WTC11 (cell line): ENCODE measurements around the gene TTLL9. TPM values are rescaled to one million over a fixed set of nuclear protein-coding genes. Genes with fewer than 3 reads are reported as not detected.

Experiments
- ATAC-seq: fragments of 200-7000 bp; cut with Tn5 transposase; 2 replicates; pipeline ENCODE4 v1.10.0; 2021; ENCODE audit warnings: mild to moderate bottlenecking, moderate library complexity
- CTCF ChIA-PET: fragments of 300-600 bp; sonication (Branson Sonifier 250); formaldehyde crosslinking; loops from one replicate; lab custom pipeline; 2021; ENCODE audit warnings: antibody characterized with exemption; lab: Charles Lee
- POLR2A ChIA-PET: fragments of 350-600 bp; sonication (Branson Sonifier 250); formaldehyde crosslinking; loops from one replicate; lab custom pipeline; 2021; ENCODE audit warnings: antibody characterized with exemption; lab: Charles Lee
- DNase-seq: peaks from one replicate; pipeline ENCODE4 v3.0.0; 2021; ENCODE audit warnings: low spot score
- H3K27ac Mint-ChIP-seq: 2 replicates; pipeline ENCODE4 v1.8.0; 2021; ENCODE audit warnings: mixed read lengths
- H3K27me3 Mint-ChIP-seq: 2 replicates; pipeline ENCODE4 v1.8.0; 2021; ENCODE audit warnings: low read depth, mild to moderate bottlenecking, moderate library complexity, mixed read lengths
- H3K36me3 Mint-ChIP-seq: 2 replicates; pipeline ENCODE4 v1.8.0; 2021; ENCODE audit warnings: mixed read lengths
- H3K4me1 Mint-ChIP-seq: 2 replicates; pipeline ENCODE4 v1.8.0; 2022; ENCODE audit warnings: mixed read lengths
- H3K4me3 Mint-ChIP-seq: 2 replicates; pipeline ENCODE4 v1.8.0; 2021; ENCODE audit warnings: mild to moderate bottlenecking, moderate library complexity, mixed read lengths
- H3K9me3 Mint-ChIP-seq: 2 replicates; pipeline ENCODE4 v1.8.0; 2021; ENCODE audit warnings: mixed read lengths
- ATF1 ChIP-seq: sonication (generic); formaldehyde crosslinking; IDR thresholded peaks from 2 replicates; pipeline ENCODE4 v1.8.1; 2023; ENCODE audit warnings: mild to moderate bottlenecking, moderate library complexity, missing genetic modification reagents
- ELF4 ChIP-seq: sonication (generic); formaldehyde crosslinking; IDR thresholded peaks from 2 replicates; pipeline ENCODE4 v1.8.1; 2022; ENCODE audit warnings: low read depth, mild to moderate bottlenecking, moderate library complexity, missing genetic modification reagents
- ERG ChIP-seq: fragments of 250-450 bp; sonication (Bioruptor Pico); IDR thresholded peaks from 2 replicates; pipeline ENCODE4 v1.8.0; 2021; ENCODE audit warnings: mild to moderate bottlenecking
- FOXP4 ChIP-seq: sonication (generic); formaldehyde crosslinking; IDR thresholded peaks from 2 replicates; pipeline ENCODE4 v1.8.0; 2022; ENCODE audit warnings: mild to moderate bottlenecking, missing genetic modification reagents
- GABPB1 ChIP-seq: sonication (generic); formaldehyde crosslinking; IDR thresholded peaks from 2 replicates; pipeline ENCODE4 v1.8.1; 2023; ENCODE audit warnings: mild to moderate bottlenecking, missing genetic modification reagents
- IRF1 ChIP-seq: sonication (generic); formaldehyde crosslinking; IDR thresholded peaks from 2 replicates; pipeline ENCODE4 v1.8.0; 2023; ENCODE audit warnings: missing genetic modification reagents
- MYBL2 ChIP-seq: sonication (generic); formaldehyde crosslinking; IDR thresholded peaks from 2 replicates; pipeline ENCODE4 v1.8.1; 2023; ENCODE audit warnings: mild to moderate bottlenecking, moderate library complexity, missing genetic modification reagents
- NFYB ChIP-seq: sonication (generic); formaldehyde crosslinking; conservative IDR thresholded peaks from 2 replicates; pipeline ENCODE4 v1.8.0; 2022; ENCODE audit warnings: low read depth, missing genetic modification reagents
- NR3C1 ChIP-seq: sonication (generic); formaldehyde crosslinking; conservative IDR thresholded peaks from 2 replicates; pipeline ENCODE4 v1.8.1; 2023; ENCODE audit warnings: low read depth, mild to moderate bottlenecking, missing genetic modification reagents
- PRDM15 ChIP-seq: sonication (generic); formaldehyde crosslinking; IDR thresholded peaks from 2 replicates; pipeline ENCODE4 v1.8.0; 2022; ENCODE audit warnings: missing genetic modification reagents
- TEAD4 ChIP-seq: sonication (generic); formaldehyde crosslinking; IDR thresholded peaks from 2 replicates; pipeline ENCODE4 v1.8.0; 2022; ENCODE audit warnings: mild to moderate bottlenecking, missing genetic modification reagents
- ZMAT4 ChIP-seq: fragments of 250-450 bp; sonication (Bioruptor Pico); IDR thresholded peaks from 2 replicates; pipeline ENCODE4 v1.9.0; 2021; ENCODE audit warnings: mild to moderate bottlenecking
- ZNF423 ChIP-seq: fragments of 250-450 bp; sonication (Bioruptor Pico); IDR thresholded peaks from 2 replicates; pipeline ENCODE4 v2.1.2; 2022; ENCODE audit warnings: mild to moderate bottlenecking, moderate library complexity
- total RNA-seq: library from RNA; stranded (reverse); gene quantifications from 3 replicates; pipeline ENCODE4 v1.2.3, GENCODE V29; 2021
- TF ChIP-seq, protein P1 (sequence below): sonication (generic); formaldehyde crosslinking; conservative IDR thresholded peaks from 2 replicates; pipeline ENCODE4 v1.8.1; 2023; ENCODE audit warnings: mild to moderate bottlenecking, low read depth, missing genetic modification reagents, moderate library complexity
- TF ChIP-seq, protein P2 (sequence below): fragments of 250-450 bp; sonication (Bioruptor Pico); IDR thresholded peaks from 2 replicates; pipeline ENCODE4 v1.9.0; 2021; ENCODE audit warnings: mild to moderate bottlenecking
- TF ChIP-seq, protein P3 (sequence below): sonication (generic); formaldehyde crosslinking; IDR thresholded peaks from 2 replicates; pipeline ENCODE4 v1.8.1; 2022; ENCODE audit warnings: missing genetic modification reagents, borderline replicate concordance

TTLL9 gene
- total RNA-seq, 1 experiment from 2014 or later = not detected

GRCh38 chr20:31829731-31830130 is 40.7 kb upstream of the TTLL9 start:
- POLR2A ChIA-PET = interaction anchor here (0.6 kb wide), 1 partner anchor 264 kb away, joined by 3 read pairs; no protein-coding TSS in a partner anchor
- no peaks in the 10 kb centered on the region for H3K9me3 Mint-ChIP-seq
- no peak for TF ChIP-seq NR3C1 (CRISPR knock-in tag)
- no peak for TF ChIP-seq MYBL2
- TF ChIP-seq, protein P1, sequence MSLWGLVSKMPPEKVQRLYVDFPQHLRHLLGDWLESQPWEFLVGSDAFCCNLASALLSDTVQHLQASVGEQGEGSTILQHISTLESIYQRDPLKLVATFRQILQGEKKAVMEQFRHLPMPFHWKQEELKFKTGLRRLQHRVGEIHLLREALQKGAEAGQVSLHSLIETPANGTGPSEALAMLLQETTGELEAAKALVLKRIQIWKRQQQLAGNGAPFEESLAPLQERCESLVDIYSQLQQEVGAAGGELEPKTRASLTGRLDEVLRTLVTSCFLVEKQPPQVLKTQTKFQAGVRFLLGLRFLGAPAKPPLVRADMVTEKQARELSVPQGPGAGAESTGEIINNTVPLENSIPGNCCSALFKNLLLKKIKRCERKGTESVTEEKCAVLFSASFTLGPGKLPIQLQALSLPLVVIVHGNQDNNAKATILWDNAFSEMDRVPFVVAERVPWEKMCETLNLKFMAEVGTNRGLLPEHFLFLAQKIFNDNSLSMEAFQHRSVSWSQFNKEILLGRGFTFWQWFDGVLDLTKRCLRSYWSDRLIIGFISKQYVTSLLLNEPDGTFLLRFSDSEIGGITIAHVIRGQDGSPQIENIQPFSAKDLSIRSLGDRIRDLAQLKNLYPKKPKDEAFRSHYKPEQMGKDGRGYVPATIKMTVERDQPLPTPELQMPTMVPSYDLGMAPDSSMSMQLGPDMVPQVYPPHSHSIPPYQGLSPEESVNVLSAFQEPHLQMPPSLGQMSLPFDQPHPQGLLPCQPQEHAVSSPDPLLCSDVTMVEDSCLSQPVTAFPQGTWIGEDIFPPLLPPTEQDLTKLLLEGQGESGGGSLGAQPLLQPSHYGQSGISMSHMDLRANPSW (CRISPR knock-in tag) = no peak
- TF ChIP-seq ERG (CRISPR knock-in tag) = no peak
- no peak for TF ChIP-seq IRF1
- no peak overlapping the region for H3K27ac Mint-ChIP-seq
- CTCF ChIA-PET = interaction anchor here (1.1 to 2.0 kb wide), 5 partner anchors 17 to 188 kb away, joined by 4 to 9 read pairs (median 8); partner anchors contain the start of gene PDRG1
- ATAC-seq = no peak
- H3K4me1 Mint-ChIP-seq = no peaks in the 10 kb centered on the region
- H3K4me3 Mint-ChIP-seq = no peak overlapping the region
- H3K27me3 Mint-ChIP-seq = no peaks in the 10 kb centered on the region
- DNase-seq = no peak
- H3K36me3 Mint-ChIP-seq = no peaks in the 10 kb centered on the region

GRCh38 chr20:31830406-31830981 is 39.9 kb upstream of the TTLL9 start:
- Mint-ChIP-seq H3K4me1 (no peaks in the 10 kb centered on the region), H3K4me3 (no peak overlapping the region), H3K36me3 (no peaks in the 10 kb centered on the region), H3K9me3 (no peaks in the 10 kb centered on the region), H3K27ac (no peak overlapping the region; the same call in 1 of the 2 replicates), H3K27me3 (no peaks in the 10 kb centered on the region)
- ATAC-seq = no peak
- DNase-seq = no peak
- CTCF ChIA-PET = interaction anchor here (0.7 to 2.0 kb wide), 7 partner anchors 15 to 187 kb away, joined by 3 to 9 read pairs (median 5); partner anchors contain the start of genes FOXS1 and PDRG1
- TF ChIP-seq PRDM15 (CRISPR knock-in tag) (no peak), FOXP4 (CRISPR knock-in tag) (no peak), ELF4 (no peak), ZMAT4 (CRISPR knock-in tag) (no peak), ZNF423 (no peak), GABPB1 (no peak), ATF1 (CRISPR knock-in tag) (no peak), NFYB (CRISPR knock-in tag) (no peak), TEAD4 (CRISPR knock-in tag) (no peak)
- TF ChIP-seq, protein P2, sequence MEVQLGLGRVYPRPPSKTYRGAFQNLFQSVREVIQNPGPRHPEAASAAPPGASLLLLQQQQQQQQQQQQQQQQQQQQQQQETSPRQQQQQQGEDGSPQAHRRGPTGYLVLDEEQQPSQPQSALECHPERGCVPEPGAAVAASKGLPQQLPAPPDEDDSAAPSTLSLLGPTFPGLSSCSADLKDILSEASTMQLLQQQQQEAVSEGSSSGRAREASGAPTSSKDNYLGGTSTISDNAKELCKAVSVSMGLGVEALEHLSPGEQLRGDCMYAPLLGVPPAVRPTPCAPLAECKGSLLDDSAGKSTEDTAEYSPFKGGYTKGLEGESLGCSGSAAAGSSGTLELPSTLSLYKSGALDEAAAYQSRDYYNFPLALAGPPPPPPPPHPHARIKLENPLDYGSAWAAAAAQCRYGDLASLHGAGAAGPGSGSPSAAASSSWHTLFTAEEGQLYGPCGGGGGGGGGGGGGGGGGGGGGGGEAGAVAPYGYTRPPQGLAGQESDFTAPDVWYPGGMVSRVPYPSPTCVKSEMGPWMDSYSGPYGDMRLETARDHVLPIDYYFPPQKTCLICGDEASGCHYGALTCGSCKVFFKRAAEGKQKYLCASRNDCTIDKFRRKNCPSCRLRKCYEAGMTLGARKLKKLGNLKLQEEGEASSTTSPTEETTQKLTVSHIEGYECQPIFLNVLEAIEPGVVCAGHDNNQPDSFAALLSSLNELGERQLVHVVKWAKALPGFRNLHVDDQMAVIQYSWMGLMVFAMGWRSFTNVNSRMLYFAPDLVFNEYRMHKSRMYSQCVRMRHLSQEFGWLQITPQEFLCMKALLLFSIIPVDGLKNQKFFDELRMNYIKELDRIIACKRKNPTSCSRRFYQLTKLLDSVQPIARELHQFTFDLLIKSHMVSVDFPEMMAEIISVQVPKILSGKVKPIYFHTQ (CRISPR knock-in tag) = no peak
- TF ChIP-seq, protein P3, sequence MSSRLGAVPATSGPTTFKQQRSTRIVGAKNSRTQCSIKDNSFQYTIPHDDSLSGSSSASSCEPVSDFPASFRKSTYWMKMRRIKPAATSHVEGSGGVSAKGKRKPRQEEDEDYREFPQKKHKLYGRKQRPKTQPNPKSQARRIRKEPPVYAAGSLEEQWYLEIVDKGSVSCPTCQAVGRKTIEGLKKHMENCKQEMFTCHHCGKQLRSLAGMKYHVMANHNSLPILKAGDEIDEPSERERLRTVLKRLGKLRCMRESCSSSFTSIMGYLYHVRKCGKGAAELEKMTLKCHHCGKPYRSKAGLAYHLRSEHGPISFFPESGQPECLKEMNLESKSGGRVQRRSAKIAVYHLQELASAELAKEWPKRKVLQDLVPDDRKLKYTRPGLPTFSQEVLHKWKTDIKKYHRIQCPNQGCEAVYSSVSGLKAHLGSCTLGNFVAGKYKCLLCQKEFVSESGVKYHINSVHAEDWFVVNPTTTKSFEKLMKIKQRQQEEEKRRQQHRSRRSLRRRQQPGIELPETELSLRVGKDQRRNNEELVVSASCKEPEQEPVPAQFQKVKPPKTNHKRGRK (CRISPR knock-in tag) = no peak
- POLR2A ChIA-PET = interaction anchor here (0.5 kb wide), 1 partner anchor 1604 kb away, joined by 4 read pairs; no protein-coding TSS in a partner anchor
